Body of pancreas (tissue), 4 donors: ENCODE data around the gene ACP3.

ENCODE experiments used
- POLR2A ChIP-seq, 3 donors: fragments of 450-650 bp; IDR thresholded peaks; one replicate each; pipeline ENCODE4 v1.6.1; 2016; ENCODE audit warnings: antibody characterized with exemption in 3 of 3, mild to moderate bottlenecking in 2 of 3
- TF ChIP-seq, protein P1 (sequence below), 7 experiments: fragments of 450-650 bp in 4 of 7; fragments of 200-600 bp in 3 of 7; sonication (generic) in 3 of 7; IDR thresholded peaks; one replicate each; pipeline ENCODE4 v1.5.1; 2016 to 2019; ENCODE audit warnings: antibody characterized with exemption in 7 of 7

DNA sequence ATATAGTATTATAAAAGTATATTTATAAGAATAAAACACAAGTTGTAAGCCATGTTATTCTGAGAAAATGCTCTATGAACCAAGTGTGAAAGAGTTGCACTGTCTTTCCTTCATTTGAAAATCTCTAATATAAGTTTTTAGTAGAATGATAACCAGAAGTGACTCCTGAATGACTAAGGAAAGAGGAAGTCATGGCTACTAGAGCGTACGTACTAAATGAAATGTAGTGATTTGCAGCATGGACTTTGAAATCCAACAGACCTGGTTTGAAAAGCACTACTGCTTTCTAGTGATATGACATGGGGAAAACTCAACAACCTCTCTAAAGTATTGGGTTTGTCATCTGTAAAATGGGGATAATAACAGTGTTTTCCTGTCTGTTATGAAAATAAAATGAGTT is 89.8 kb downstream of the ACP3 start:
- TF ChIP-seq, protein P1, sequence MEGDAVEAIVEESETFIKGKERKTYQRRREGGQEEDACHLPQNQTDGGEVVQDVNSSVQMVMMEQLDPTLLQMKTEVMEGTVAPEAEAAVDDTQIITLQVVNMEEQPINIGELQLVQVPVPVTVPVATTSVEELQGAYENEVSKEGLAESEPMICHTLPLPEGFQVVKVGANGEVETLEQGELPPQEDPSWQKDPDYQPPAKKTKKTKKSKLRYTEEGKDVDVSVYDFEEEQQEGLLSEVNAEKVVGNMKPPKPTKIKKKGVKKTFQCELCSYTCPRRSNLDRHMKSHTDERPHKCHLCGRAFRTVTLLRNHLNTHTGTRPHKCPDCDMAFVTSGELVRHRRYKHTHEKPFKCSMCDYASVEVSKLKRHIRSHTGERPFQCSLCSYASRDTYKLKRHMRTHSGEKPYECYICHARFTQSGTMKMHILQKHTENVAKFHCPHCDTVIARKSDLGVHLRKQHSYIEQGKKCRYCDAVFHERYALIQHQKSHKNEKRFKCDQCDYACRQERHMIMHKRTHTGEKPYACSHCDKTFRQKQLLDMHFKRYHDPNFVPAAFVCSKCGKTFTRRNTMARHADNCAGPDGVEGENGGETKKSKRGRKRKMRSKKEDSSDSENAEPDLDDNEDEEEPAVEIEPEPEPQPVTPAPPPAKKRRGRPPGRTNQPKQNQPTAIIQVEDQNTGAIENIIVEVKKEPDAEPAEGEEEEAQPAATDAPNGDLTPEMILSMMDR (IDR thresholded peaks at IDR 0.05): no peak
- no peak for TF ChIP-seq POLR2A (IDR thresholded peaks at IDR 0.05)
